ENCODE data around the gene THSD7B.
"Not testable (repeated sequence)": the region's sequence is repeated elsewhere in the genome, so short reads cannot be mapped to it uniquely, and the experiment has no call there.

THSD7B gene

DNA sequence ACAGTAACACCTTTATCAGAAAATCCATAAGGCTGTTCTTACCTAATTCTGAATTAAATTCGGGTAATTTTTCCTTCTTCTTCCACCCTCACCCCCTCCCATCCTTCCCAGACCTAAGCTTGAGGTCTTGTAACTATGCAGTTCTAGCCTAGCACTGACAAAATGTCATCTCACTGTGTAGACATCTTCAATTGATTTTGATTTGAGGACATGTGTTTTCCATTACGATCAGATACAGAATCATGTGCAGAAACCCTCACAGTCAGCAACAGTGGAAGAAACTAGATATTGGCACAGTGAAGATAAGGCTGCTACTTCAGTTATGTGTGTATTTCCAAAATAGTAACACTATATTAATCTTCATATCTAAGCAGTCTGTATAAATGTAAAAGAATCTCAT, 244.6 kb downstream of the THSD7B start:
- no peak for TF ChIP-seq ZNF274 (IDR thresholded peaks at IDR 0.05; ENCODE audit: low read depth, low read length)

DNA sequence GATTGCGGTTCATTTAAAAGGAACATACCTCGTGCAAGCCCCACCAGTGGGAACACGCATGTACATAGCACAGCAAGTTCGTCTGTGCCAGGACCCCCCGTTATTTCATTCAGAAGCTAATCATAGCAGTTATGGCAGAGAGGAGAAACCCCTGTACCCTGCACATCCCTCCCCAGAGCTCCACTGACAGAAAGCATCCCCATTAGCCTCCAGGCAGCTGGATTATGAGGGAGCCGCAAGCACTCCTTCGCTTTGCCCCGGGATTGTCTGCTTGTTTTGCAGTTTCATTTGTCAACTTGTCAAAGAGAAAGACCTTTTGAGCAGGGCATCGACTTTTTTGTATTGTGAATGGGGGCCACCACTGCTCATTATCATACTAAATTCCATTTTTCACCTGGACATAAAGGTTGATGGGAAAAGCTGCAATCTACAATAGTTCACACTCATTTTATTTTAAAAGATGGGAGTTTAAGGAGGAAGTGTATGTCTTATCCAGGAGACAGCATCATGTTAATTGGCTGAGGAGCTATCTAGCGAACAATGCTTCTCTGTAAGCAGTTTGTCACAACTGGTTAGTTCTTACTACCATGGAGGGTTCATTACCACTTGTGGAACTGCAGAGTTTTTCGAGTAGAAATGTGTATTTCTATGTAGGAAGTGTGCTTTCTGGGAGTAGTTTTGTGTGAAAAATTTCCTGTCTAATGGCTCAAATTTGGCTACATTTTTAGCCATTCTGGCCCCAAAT, 255.3 kb downstream of the THSD7B start:
- TF ChIP-seq ZNF274 (IDR thresholded peaks at IDR 0.05; ENCODE audit: low read depth, low read length), result no peak

More for the DNA sequence above, 244.6 kb downstream of the THSD7B start:
- no peak overlapping the region for H3K4me3 ChIP-seq (ENCODE audit: low read length)

DNA sequence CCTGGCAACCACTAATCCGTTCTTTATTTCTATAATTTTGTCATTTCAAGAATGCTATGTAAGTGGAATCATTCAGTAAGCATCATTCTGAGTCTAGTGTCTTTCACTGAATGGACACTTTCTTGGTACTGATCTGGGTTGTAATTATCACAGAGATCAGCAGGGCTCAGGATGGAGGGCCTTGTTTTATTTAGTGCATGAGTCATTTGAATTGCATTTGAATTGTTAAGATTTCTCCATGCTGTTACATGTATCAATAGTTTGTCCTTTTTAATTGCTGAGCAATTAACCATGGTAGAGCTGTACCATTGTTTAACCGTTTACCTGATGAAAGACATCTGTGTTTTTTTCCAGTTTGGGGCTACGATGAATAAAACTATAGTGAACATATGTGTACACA, 256.4 kb downstream of the THSD7B start:
- H3K4me3 ChIP-seq (ENCODE audit: low read length), result no peak overlapping the region
- no peak for TF ChIP-seq ZNF274 (IDR thresholded peaks at IDR 0.05; ENCODE audit: low read depth, low read length)

More for the DNA sequence above, 255.3 kb downstream of the THSD7B start:
- no peak overlapping the region for H3K4me3 ChIP-seq (ENCODE audit: low read length)

DNA sequence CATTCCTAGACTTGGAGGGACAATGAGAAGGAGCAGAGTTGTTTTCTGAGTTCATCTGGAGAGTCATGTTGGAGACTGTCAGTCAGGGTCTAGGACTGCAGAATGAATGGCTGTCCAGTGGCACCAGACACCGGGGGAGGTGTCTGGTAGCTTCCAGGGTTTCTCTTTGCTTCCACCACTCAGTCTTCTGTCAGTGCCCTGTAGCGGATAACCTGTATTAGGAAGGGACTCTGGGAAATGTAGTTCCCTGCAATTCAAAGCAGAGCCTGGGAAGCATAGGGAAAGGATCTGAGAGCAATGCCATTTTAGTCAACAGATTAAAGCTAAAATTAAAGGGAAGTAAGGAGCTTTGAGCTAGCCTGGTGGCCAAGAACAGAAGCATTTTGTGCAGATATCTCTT, 257.9 kb downstream of the THSD7B start:
- no peak for TF ChIP-seq ZNF274 (IDR thresholded peaks at IDR 0.05; ENCODE audit: low read depth, low read length)
- H3K4me3 ChIP-seq (ENCODE audit: low read length), result no peak overlapping the region

GRCh38 chr2:137031731-137032130, 266.4 kb downstream of the THSD7B start:
- no peak overlapping the region for H3K4me3 ChIP-seq (ENCODE audit: low read length)
- TF ChIP-seq ZNF274 (IDR thresholded peaks at IDR 0.05; ENCODE audit: low read depth, low read length), result no peak

DNA sequence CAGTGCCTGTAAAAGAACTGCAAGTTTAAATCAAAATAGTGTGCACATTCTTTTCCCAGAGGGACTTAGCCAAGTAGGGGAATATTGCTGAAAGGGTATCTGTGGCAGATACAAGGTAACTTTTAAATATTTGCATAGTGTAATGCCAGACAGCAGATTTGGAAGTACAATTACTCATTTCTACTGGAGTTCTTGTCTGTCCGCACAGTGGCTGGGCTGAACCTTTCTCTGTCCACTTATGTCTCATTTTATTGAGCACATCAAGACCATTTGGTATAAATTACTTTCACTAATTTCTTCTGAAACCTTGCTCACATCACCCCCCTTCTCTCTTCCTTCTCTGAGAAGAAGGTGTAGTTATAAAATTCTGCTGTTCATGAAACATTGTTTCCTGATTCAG, 271.3 kb downstream of the THSD7B start:
- no peak overlapping the region for H3K4me3 ChIP-seq (ENCODE audit: low read length)
- TF ChIP-seq ZNF274 (IDR thresholded peaks at IDR 0.05; ENCODE audit: low read depth, low read length), result no peak

GRCh38 chr2:137039482-137040152, 274.3 kb downstream of the THSD7B start:
- TF ChIP-seq ZNF274 (IDR thresholded peaks at IDR 0.05; ENCODE audit: low read depth, low read length), result no peak
- H3K4me3 ChIP-seq (ENCODE audit: low read length), result no peak overlapping the region

- TF ChIP-seq ZNF274 (IDR thresholded peaks at IDR 0.05; ENCODE audit: low read depth, low read length), result no peak
- no peak overlapping the region for H3K4me3 ChIP-seq (ENCODE audit: low read length)
Observed at GRCh38 chr2:137047369-137047768, 282.0 kb downstream of the THSD7B start.

GRCh38 chr2:137048455-137048854, 283.1 kb downstream of the THSD7B start:
- no peak overlapping the region for H3K4me3 ChIP-seq (ENCODE audit: low read length)
- no peak for TF ChIP-seq ZNF274 (IDR thresholded peaks at IDR 0.05; ENCODE audit: low read depth, low read length)

- H3K4me3 ChIP-seq (ENCODE audit: low read length), result no peak overlapping the region
- TF ChIP-seq ZNF274 (IDR thresholded peaks at IDR 0.05; ENCODE audit: low read depth, low read length), result no peak
Observed at GRCh38 chr2:137049518-137049917, 284.2 kb downstream of the THSD7B start.

DNA sequence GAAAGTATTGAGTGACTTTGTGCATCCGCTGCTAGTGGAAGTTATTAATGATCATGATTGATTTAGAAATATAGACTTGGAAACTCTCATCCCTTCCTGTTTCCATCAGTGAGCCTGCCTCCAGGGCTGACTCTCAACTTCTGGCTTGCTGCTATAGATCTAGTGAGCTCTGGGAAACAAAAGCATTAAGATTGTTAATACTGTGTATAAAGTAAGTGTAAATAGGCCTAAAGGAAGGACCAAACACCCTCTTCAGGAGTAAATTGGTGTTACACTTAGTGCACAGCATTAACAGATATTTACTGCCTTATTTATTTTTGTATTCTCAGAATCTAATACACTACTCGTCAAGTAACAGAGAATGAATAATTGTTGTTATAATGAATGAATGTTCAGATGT, 285.6 kb downstream of the THSD7B start:
- H3K4me3 ChIP-seq (ENCODE audit: low read length), result no peak overlapping the region
- TF ChIP-seq ZNF274 (IDR thresholded peaks at IDR 0.05; ENCODE audit: low read depth, low read length), result no peak

- TF ChIP-seq ZNF274 (IDR thresholded peaks at IDR 0.05; ENCODE audit: low read depth, low read length), result no peak
- H3K4me3 ChIP-seq (ENCODE audit: low read length), result no peak overlapping the region
Observed at GRCh38 chr2:137051778-137052398, 286.5 kb downstream of the THSD7B start.

DNA sequence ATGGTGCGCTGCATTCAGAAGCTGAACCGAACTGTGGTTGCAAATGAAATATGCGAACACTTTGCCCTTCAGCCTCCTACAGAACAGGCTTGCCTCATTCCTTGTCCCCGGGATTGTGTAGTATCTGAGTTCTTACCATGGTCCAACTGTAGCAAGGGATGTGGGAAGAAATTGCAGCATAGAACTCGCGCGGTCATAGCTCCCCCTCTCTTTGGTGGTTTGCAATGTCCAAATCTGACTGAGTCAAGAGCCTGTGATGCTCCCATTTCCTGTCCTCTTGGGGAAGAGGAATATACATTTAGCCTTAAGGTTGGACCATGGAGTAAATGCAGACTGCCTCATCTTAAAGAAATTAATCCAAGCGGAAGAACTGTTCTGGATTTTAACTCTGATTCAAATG, 291.4 kb downstream of the THSD7B start:
- no peak for TF ChIP-seq ZNF274 (IDR thresholded peaks at IDR 0.05; ENCODE audit: low read depth, low read length)
- no peak overlapping the region for H3K4me3 ChIP-seq (ENCODE audit: low read length)

DNA sequence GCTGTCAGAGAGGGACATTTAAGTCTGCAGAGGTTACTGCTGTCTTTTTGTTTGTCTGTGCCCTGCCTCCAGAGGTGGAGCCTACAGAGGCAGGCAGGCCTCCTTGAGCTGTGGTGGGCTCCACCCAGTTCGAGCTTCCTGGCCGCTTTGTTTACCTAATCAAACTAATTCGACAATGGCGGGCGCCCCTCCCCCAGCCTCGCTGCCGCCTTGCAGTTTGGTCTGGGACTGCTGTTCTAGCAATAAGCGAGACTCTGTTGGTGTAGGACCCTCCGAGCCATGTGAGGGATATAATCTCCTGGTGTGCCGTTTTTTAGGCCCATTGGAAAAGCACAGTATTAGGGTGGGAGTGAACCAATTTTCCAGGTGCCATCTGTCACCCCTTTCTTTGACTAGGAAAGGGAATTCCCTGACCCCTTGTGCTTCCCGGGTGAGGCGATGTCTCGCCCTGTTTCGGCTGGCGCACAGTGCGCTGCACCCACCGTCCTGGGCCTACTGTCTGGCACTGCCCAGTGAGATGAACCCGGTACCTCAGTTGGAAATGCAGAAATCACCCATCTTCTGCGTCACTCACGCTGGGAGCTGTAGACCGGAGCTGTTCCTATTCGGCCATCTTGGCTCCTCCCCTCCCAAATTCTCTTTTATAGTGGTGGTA, 310.9 kb downstream of the THSD7B start:
- not testable (repeated sequence) for H3K4me3 ChIP-seq (ENCODE audit: low read length)

DNA sequence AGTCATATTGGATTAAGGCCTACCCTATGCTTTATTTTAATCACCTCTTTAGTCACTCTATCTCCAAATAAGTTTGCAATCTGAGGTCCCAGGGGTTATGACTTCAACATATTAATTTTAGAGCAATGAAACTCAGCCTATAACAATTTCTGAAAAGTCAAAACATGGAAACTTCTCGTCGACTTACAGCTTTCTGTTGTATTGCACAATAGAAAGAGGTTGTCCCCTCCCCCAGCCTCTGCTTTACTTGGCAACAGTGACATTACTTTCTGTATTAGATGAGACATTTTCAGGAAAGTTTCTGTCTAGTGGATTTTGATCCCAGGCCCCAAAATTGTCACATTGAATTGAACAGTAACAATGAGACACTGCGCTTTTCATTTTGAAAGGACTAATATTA, 326.4 kb downstream of the THSD7B start:
- no peak for TF ChIP-seq ZNF274 (IDR thresholded peaks at IDR 0.05; ENCODE audit: low read depth, low read length)
- H3K4me3 ChIP-seq (ENCODE audit: low read length), result no peak overlapping the region

Measured in GM08714 (cell line).